ENCODE measurements around the gene SLCO2A1.

SLCO2A1 gene

GRCh38 chr3:133956353-133956752, 73.4 kb downstream of the SLCO2A1 start:
- in situ Hi-C loops (cut with MboI; ENCODE audit: low sequenced_read_pairs) = no loop called here

DNA sequence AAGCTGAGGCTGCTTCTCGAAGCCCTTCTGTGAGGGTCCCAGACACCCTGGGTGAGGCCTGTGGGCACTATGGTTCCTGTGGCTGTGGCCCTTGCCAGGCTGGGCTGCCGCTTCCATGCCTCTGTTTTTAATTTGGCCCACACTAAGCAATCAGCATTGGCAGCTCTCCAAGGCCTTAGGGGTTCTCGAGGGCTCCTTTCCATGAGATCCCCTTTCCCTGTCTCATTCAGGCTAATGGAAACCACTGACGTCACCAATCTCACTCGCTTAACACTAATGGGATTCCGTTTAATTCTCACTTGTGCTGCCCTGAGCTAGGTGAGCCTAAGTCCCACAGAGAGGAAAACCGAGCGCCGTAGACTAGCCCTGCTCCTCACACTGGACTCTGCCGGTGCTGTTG, 73.8 kb downstream of the SLCO2A1 start:
- in situ Hi-C loops (cut with MboI; ENCODE audit: low sequenced_read_pairs) = no loop called here

GRCh38 chr3:133954717-133955360, 74.9 kb downstream of the SLCO2A1 start:
- in situ Hi-C loops (cut with MboI; ENCODE audit: low sequenced_read_pairs) = no loop called here

- in situ Hi-C loops (cut with MboI; ENCODE audit: low sequenced_read_pairs) = no loop called here
Measured at GRCh38 chr3:133953297-133953696, 76.4 kb downstream of the SLCO2A1 start.

DNA sequence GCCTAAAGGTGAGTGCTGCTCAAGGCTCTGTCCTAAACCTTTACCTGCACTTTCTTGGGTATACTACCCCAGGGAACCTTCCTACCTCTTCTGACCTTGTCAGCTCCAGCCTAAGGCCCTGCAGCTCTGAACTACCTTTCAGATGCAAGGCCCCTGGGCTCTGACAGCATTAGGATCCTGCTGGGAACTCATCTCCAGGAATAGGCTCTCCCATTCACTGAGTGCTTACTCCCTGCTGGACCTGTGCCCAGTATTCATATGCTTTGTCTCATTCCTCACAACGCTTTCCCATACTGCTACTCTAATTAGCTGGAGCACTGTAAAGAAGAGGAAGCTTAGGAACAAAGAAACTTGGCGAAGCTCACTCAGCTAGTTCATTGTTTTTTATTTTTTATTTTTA, 80.3 kb downstream of the SLCO2A1 start:
- in situ Hi-C loops (cut with MboI; ENCODE audit: low sequenced_read_pairs) = loop anchor here (25.0 kb wide), 2 partner anchors 238 to 538 kb away; partner anchors contain the start of genes ANAPC13 and CEP63

DNA sequence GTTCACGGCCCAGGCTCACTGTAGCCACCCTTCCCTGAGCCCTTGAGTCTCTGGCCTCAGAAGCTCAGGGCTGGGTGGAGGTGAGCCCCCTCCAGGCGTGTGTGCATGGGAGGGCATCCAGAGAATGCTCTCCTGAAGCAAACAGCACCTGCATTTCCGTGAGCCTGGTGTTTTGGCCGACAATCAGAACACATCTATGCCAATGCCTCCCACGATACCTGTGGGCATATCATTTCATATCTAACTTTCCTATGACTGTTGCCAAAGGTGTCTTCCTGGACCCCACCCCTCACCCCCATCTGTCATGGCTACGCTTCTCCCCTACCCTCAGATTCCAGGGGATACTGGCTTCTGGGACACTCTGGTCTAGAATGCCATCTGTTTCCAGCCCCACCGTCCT, 80.7 kb downstream of the SLCO2A1 start:
- in situ Hi-C loops (cut with MboI; ENCODE audit: low sequenced_read_pairs) = loop anchor here (25.0 kb wide), 2 partner anchors 238 to 538 kb away; partner anchors contain the start of genes ANAPC13 and CEP63

- in situ Hi-C loops (cut with MboI; ENCODE audit: low sequenced_read_pairs) = loop anchor here (25.0 kb wide), 2 partner anchors 239 to 539 kb away; partner anchors contain the start of genes ANAPC13 and CEP63
Measured at GRCh38 chr3:133948131-133948810, 81.5 kb downstream of the SLCO2A1 start.

DNA sequence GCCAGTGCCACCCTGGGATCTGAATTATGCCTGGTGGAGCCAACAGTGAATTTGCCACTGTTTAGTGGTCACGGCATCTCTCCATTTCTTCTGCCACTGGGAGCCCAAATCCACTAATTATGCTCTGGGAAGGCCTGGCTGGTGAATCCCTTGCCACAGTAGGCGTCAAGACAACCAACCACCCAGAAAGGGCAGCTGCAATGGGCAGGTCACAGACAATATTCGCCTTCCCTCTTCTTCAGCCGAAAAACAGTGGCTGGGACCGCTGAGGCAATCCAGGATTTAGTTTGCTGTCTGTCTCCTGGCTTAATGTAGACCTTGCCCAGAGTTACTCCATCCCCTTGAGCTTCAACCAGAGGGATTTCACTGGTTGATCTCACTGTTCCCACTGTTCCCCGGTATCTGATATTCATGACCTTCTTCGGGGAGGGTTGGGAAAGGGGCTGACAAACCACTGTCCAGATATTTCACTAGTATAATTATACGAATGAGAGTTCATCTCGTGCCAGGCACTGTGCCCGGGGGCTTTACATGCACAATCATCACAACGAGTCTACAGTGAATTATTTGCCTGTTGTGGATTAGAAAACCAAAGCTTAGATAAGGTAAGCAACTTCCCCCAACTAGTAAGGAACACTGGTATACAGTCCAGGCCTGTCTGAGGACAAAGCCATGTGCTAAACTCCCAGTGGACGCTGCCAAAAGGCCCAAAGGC, 84.2 kb downstream of the SLCO2A1 start:
- in situ Hi-C loops (cut with MboI; ENCODE audit: low sequenced_read_pairs) = loop anchor here (25.0 kb wide), 2 partner anchors 242 to 542 kb away; partner anchors contain the start of genes ANAPC13 and CEP63

GRCh38 chr3:133944641-133945380, 84.9 kb downstream of the SLCO2A1 start:
- in situ Hi-C loops (cut with MboI; ENCODE audit: low sequenced_read_pairs) = loop anchor here (25.0 kb wide), 2 partner anchors 242 to 542 kb away; partner anchors contain the start of genes ANAPC13 and CEP63

GRCh38 chr3:133944181-133944580, 85.5 kb downstream of the SLCO2A1 start:
- in situ Hi-C loops (cut with MboI; ENCODE audit: low sequenced_read_pairs) = loop anchor here (25.0 kb wide), 2 partner anchors 243 to 543 kb away; partner anchors contain the start of genes ANAPC13 and CEP63

DNA sequence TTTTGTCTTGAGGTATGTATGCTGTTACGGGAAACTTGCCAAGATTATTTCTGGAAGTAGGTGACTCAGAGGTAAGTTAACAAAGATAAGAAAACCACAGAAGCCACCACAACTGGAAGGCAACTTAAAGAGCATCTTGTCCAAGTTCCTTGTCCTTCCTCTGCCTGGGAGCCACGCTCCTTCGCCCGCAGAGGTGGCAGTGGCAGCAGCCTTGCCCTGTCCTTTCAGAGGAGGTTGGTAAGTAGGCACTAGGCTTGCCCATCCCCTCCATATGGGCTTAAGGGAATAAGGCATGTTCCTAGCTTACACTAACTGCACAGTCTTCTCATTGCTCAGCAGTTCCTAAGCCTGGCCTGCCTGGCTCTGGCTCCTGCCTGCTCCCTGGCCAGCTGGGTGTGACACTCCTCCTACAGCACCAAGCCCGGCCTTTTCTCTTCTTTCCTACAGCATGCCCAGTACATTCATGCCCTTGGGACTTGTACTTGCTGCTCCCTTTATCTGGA, 86.0 kb downstream of the SLCO2A1 start:
- in situ Hi-C loops (cut with MboI; ENCODE audit: low sequenced_read_pairs) = loop anchor here (25.0 kb wide), 2 partner anchors 244 to 544 kb away; partner anchors contain the start of genes ANAPC13 and CEP63

GRCh38 chr3:133943031-133943535, 86.6 kb downstream of the SLCO2A1 start:
- in situ Hi-C loops (cut with MboI; ENCODE audit: low sequenced_read_pairs) = loop anchor here (25.0 kb wide), 2 partner anchors 244 to 544 kb away; partner anchors contain the start of genes ANAPC13 and CEP63

DNA sequence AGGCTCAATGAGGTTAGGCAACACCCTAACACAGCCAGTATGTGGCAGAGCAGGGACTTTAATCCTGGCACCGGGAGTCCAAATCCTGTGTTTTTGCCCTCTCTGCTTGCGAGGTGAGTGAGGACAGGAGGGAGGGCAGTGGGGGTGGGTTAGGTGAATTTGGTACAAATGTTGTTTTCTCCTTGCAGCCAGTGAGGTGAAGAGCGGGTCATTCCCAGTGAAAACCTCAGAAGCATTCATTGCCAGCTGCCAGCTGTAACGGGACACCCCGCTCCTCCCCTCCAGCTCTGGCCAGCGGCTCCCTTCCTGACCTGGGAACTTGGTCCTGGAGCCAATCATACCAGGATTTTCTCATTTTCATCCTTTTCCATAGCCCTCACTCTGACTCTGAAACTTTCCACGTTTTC, 88.3 kb downstream of the SLCO2A1 start:
- in situ Hi-C loops (cut with MboI; ENCODE audit: low sequenced_read_pairs) = loop anchor here (25.0 kb wide), 2 partner anchors 246 to 546 kb away; partner anchors contain the start of genes ANAPC13 and CEP63

DNA sequence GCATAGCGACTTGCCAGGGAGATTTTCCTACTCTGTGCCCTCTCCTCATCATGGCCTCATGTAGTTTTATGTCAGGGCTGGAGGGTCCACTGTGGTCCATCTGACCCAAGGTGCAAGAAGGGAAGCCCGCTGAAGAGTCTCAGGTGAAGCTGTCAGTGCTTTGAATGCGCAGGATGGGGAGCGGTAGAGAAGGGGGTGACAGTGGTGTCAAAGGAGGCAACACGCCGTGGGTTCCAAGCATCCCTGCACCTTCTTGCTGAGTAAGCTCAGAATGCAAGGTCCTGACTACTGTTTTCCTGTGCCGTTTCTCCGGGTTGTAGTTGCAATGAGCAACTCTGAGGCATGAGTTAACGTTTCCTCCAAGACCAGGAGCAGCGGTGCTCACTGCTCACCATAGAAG, 89.2 kb downstream of the SLCO2A1 start:
- in situ Hi-C loops (cut with MboI; ENCODE audit: low sequenced_read_pairs) = loop anchor here (25.0 kb wide), 2 partner anchors 247 to 547 kb away; partner anchors contain the start of genes ANAPC13 and CEP63

- in situ Hi-C loops (cut with MboI; ENCODE audit: low sequenced_read_pairs) = loop anchor here (10.0 to 25.0 kb wide), 3 partner anchors 115 to 548 kb away; partner anchors contain the start of genes ANAPC13 and CEP63
Measured at GRCh38 chr3:133939463-133939835, 90.3 kb downstream of the SLCO2A1 start.

- in situ Hi-C loops (cut with MboI; ENCODE audit: low sequenced_read_pairs) = loop anchor here (10.0 to 25.0 kb wide), 3 partner anchors 116 to 548 kb away; partner anchors contain the start of genes ANAPC13 and CEP63
Measured at GRCh38 chr3:133938770-133939462, 90.8 kb downstream of the SLCO2A1 start.

DNA sequence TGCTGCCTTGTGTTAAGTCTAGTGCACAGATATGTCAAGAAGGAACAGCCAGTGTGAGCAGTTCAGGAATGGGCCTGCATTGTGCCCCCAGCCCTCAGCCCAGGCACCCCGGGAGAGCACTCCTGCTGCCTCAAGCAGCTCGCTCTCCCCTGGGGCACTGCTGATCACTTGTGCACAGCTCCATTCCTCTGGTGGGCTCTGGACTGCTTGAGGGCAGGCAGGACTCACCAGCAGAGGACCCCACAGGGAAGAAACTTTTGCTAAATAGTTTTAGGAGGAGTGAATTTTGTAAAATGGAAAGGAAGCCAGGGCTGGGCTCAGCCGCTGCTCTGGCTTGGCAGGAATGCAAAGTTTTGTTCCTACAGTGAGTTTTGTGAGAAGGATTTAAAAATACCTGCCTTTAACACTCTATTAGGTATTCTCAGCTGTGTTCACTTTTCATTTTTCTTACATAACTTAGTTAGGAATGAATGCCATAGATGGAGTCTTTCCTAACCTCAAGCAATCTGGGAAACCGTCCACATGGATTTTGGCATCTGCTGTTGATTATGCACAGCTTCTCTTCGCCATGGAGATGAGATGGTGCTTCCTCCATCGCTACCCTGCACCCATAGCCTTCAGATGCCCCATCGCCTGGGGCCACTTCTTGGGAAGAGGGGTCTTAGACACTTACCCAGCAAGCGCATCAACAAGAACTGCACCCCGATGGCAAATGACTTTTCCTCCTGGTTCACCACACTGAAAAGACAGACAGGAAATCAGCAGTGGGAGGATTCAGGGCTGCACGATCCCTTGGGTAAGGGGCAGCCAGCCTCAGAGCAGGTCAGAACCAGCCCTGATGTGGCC, 91.7 kb downstream of the SLCO2A1 start:
- in situ Hi-C loops (cut with MboI; ENCODE audit: low sequenced_read_pairs) = loop anchor here (10.0 to 25.0 kb wide), 3 partner anchors 117 to 549 kb away; partner anchors contain the start of genes ANAPC13 and CEP63
